Osteoblast (primary cell): Measurements from ENCODE around the gene MUC2. TPM values are rescaled to one million over a fixed set of nuclear protein-coding genes. Genes with fewer than 3 reads are reported as not detected.

ENCODE experiments used
- DNase-seq: peaks from one replicate; pipeline ENCODE4 v3.0.0; 2011; ENCODE audit warnings: low spot score, mixed read lengths; ENCODE audit not compliant: insufficient read length; ENCODE audit errors: missing footprints
- H2AFZ ChIP-seq: 2 replicates; pipeline ENCODE4 v1.6.0; 2011; ENCODE audit warnings: mild to moderate bottlenecking, low read length
- H3K27ac ChIP-seq: 2 replicates; pipeline ENCODE4 v1.5.1; 2011; ENCODE audit warnings: mild to moderate bottlenecking, low read depth, low read length, moderate library complexity
- H3K27me3 ChIP-seq: 2 replicates; pipeline ENCODE4 v1.6.0; 2012; ENCODE audit warnings: mild to moderate bottlenecking, control low read depth, inconsistent platforms, low read length, moderate library complexity; ENCODE audit not compliant: insufficient read depth
- H3K36me3 ChIP-seq: 2 replicates; pipeline ENCODE4 v1.5.1; 2011; ENCODE audit warnings: mild to moderate bottlenecking, low read length, control low read depth, moderate library complexity; ENCODE audit not compliant: insufficient read depth
- H3K4me1 ChIP-seq: 2 replicates; pipeline ENCODE4 v1.5.1; 2011; ENCODE audit warnings: mild to moderate bottlenecking, low read length, control low read depth, moderate library complexity; ENCODE audit not compliant: insufficient read depth
- H3K4me2 ChIP-seq: 2 replicates; pipeline ENCODE4 v1.6.0; 2011; ENCODE audit warnings: mild to moderate bottlenecking, low read length; ENCODE audit not compliant: insufficient read depth
- H3K4me3 ChIP-seq: fragments of 200-600 bp; sonication (generic); 3 replicates; pipeline ENCODE4 v1.5.1; 2012; ENCODE audit warnings: mild to moderate bottlenecking, low read length, inconsistent platforms; ENCODE audit not compliant: insufficient read depth
- H3K79me2 ChIP-seq: 2 replicates; pipeline ENCODE4 v1.6.0; 2012; ENCODE audit warnings: mild to moderate bottlenecking, low read length, control low read depth, inconsistent platforms; ENCODE audit not compliant: insufficient read depth
- H3K9me3 ChIP-seq: 2 replicates; pipeline ENCODE4 v1.5.1; 2011; ENCODE audit warnings: low read depth, low read length, control low read depth
- H4K20me1 ChIP-seq: 2 replicates; pipeline ENCODE4 v1.6.0; 2012; ENCODE audit warnings: mild to moderate bottlenecking, low read length, control low read depth; ENCODE audit not compliant: insufficient read depth
- CTCF ChIP-seq: IDR thresholded peaks from 2 replicates; pipeline ENCODE4 v1.5.1; 2011; ENCODE audit warnings: mild to moderate bottlenecking, low read depth, low read length, moderate library complexity; ENCODE audit errors: extremely low read depth
- total RNA-seq: library from RNA; depleted of rRNA; stranded (reverse); fragments of >200 nt; gene quantifications from 2 replicates; pipeline ENCODE4 v1.2.3, GENCODE V29; 2012

MUC2 gene
- total RNA-seq, 1 donor = not detected

- H3K79me2 ChIP-seq = no peaks in the 10 kb centered on the region
- H2AFZ ChIP-seq = no peak overlapping the region
- H3K27ac ChIP-seq = no peak overlapping the region
- no peaks in the 10 kb centered on the region for H3K9me3 ChIP-seq
- no peak overlapping the region for H3K4me2 ChIP-seq
- peak; percentile 84 for DNase-seq
- H3K4me3 ChIP-seq = no peak overlapping the region
- no peaks in the 10 kb centered on the region for H4K20me1 ChIP-seq
- H3K4me1 ChIP-seq = no peaks in the 10 kb centered on the region
- no peaks in the 10 kb centered on the region for H3K36me3 ChIP-seq
- TF ChIP-seq CTCF = no peak
- no peaks in the 10 kb centered on the region for H3K27me3 ChIP-seq
Measured at GRCh38 chr11:1086171-1087102, 11.8 kb downstream of the MUC2 start.

DNA sequence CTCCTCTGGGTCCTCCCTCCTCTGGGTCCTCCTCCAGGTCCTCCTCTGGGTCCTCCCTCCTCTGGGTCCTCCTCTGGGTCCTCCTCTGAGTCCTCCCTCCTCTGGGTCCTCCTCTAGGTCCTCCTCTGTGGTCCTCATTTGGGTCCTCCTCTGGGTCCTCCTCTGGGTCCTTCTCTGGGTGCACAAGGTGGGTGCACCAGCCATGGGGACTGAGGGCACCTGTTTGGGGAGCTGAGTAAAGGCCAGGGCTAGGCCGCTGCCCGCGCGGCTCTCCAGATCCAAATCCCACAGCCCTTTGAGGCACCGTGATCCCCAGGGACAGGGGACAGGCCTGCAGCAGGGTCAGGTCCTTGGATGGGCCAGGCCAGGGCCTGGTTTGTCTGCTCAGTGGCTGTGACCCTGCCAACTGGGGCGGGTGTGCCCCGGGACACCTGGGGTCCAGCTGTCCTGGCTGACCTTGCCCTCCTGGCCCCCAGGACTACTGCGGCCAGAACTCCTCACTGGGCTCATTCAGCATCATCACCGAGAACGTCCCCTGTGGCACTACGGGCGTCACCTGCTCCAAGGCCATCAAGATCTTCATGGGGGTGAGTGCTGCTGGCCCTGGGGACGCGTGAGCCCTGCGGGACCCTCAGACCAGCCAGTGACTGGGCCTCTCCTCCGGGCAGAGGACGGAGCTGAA is 12.7 kb downstream of the MUC2 start:
- Histone ChIP-seq H2AFZ (no peak overlapping the region), H3K36me3 (no peaks in the 10 kb centered on the region), H3K27ac (no peak overlapping the region), H3K9me3 (no peaks in the 10 kb centered on the region), H4K20me1 (no peaks in the 10 kb centered on the region), H3K4me2 (no peak overlapping the region), H3K27me3 (no peaks in the 10 kb centered on the region), H3K79me2 (no peaks in the 10 kb centered on the region), H3K4me3 (no peak overlapping the region), H3K4me1 (no peaks in the 10 kb centered on the region)
- peak; percentile 78 for DNase-seq
- TF ChIP-seq CTCF = no peak

- no peak overlapping the region for H3K4me3 ChIP-seq
- no peaks in the 10 kb centered on the region for H3K4me1 ChIP-seq
- no peak overlapping the region for H3K27ac ChIP-seq
- no peaks in the 10 kb centered on the region for H3K27me3 ChIP-seq
- no peaks in the 10 kb centered on the region for H4K20me1 ChIP-seq
- DNase-seq = peak; percentile 77
- no peaks in the 10 kb centered on the region for H3K9me3 ChIP-seq
- no peaks in the 10 kb centered on the region for H3K79me2 ChIP-seq
- H2AFZ ChIP-seq = no peak overlapping the region
- no peak for TF ChIP-seq CTCF
- H3K36me3 ChIP-seq = no peaks in the 10 kb centered on the region
- no peak overlapping the region for H3K4me2 ChIP-seq
Measured at GRCh38 chr11:1087961-1088926, 13.6 kb downstream of the MUC2 start.
